ENCODE data around the gene ARPC2. TPM values are rescaled to one million over a fixed set of nuclear protein-coding genes. Genes with fewer than 3 reads are reported as not detected.

The ARPC2 gene
- total RNA-seq, 1 experiment from 2014 or later: 374 TPM

DNA sequence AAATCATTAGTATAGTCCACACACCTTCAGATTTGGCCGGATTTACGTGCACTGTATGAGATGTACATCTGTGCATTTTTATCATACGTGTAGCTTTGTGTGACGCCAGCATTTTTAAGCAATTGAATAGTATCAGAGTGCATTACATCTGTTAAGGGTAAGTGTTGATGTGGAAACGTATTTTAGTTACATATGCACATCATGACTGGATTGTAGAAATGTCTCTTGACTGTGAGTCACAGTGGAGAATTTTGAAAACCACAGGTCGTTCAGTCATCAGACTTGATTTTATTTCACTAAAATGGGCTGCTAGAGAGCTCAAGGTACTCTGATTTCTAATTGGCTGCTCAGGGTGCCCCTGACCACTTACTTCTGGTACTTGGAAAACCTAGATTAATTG, 38.5 kb downstream of the ARPC2 start:
- no peak for DNase-seq
- Mint-ChIP-seq H3K27ac (ENCODE audit: unreplicated experiment) (no peak overlapping the region), H3K27me3 (ENCODE audit: unreplicated experiment) (no peaks in the 10 kb centered on the region), H3K9me3 (ENCODE audit: low read depth, unreplicated experiment) (no peaks in the 10 kb centered on the region), H3K4me1 (ENCODE audit: low read depth, unreplicated experiment) (peaks cover 7% of the 10 kb centered on the region), H3K36me3 (ENCODE audit: insufficient read depth, unreplicated experiment) (peaks cover 86% of the 10 kb centered on the region), H3K4me3 (ENCODE audit: low read depth, unreplicated experiment) (no peak overlapping the region)
- BruUV-seq (replicated peaks): no TSS peak
- intact Hi-C loops (cut with micrococcal nuclease; ENCODE audit: unreplicated experiment): no loop called here
- CTCF ChIA-PET: no interaction called here
- TF ChIP-seq, protein P1, sequence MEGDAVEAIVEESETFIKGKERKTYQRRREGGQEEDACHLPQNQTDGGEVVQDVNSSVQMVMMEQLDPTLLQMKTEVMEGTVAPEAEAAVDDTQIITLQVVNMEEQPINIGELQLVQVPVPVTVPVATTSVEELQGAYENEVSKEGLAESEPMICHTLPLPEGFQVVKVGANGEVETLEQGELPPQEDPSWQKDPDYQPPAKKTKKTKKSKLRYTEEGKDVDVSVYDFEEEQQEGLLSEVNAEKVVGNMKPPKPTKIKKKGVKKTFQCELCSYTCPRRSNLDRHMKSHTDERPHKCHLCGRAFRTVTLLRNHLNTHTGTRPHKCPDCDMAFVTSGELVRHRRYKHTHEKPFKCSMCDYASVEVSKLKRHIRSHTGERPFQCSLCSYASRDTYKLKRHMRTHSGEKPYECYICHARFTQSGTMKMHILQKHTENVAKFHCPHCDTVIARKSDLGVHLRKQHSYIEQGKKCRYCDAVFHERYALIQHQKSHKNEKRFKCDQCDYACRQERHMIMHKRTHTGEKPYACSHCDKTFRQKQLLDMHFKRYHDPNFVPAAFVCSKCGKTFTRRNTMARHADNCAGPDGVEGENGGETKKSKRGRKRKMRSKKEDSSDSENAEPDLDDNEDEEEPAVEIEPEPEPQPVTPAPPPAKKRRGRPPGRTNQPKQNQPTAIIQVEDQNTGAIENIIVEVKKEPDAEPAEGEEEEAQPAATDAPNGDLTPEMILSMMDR (IDR thresholded peaks at IDR 0.05; ENCODE audit: unreplicated experiment): no peak

GRCh38 chr2:218256612-218257350, 39.8 kb downstream of the ARPC2 start:
- Mint-ChIP-seq H3K27me3 (ENCODE audit: unreplicated experiment) (no peaks in the 10 kb centered on the region), H3K27ac (ENCODE audit: unreplicated experiment) (no peak overlapping the region), H3K4me3 (ENCODE audit: low read depth, unreplicated experiment) (no peak overlapping the region), H3K9me3 (ENCODE audit: low read depth, unreplicated experiment) (no peaks in the 10 kb centered on the region), H3K4me1 (ENCODE audit: low read depth, unreplicated experiment) (peaks cover 19% of the 10 kb centered on the region), H3K36me3 (ENCODE audit: insufficient read depth, unreplicated experiment) (peaks cover 75% of the 10 kb centered on the region)
- DNase-seq: no peak
- intact Hi-C loops (cut with micrococcal nuclease; ENCODE audit: unreplicated experiment): no loop called here
- BruUV-seq (replicated peaks): no TSS peak
- TF ChIP-seq, protein P1 (IDR thresholded peaks at IDR 0.05; ENCODE audit: unreplicated experiment): no peak
- CTCF ChIA-PET: interaction anchor here (1.1 kb wide), 1 partner anchor 100 kb away, joined by 3 read pairs; the partner anchor contains the start of gene CATIP

- Mint-ChIP-seq H3K9me3 (ENCODE audit: low read depth, unreplicated experiment) (no peaks in the 10 kb centered on the region), H3K27me3 (ENCODE audit: unreplicated experiment) (no peaks in the 10 kb centered on the region), H3K27ac (ENCODE audit: unreplicated experiment) (no peak overlapping the region), H3K4me1 (ENCODE audit: low read depth, unreplicated experiment) (peaks cover 19% of the 10 kb centered on the region), H3K4me3 (ENCODE audit: low read depth, unreplicated experiment) (no peak overlapping the region), H3K36me3 (ENCODE audit: insufficient read depth, unreplicated experiment) (peaks cover 68% of the 10 kb centered on the region)
- no TSS peak for BruUV-seq (replicated peaks)
- intact Hi-C loops (cut with micrococcal nuclease; ENCODE audit: unreplicated experiment): no loop called here
- DNase-seq: peak; percentile 25
- TF ChIP-seq, protein P1 (IDR thresholded peaks at IDR 0.05; ENCODE audit: unreplicated experiment): peak; percentile 75
- CTCF ChIA-PET: interaction anchor here (0.7 to 1.1 kb wide), 2 partner anchors 27 to 99 kb away, joined by 3 read pairs; partner anchors contain the start of gene CATIP
These were observed 40.5 kb downstream of the ARPC2 start for GRCh38 chr2:218257390-218257981.

DNA sequence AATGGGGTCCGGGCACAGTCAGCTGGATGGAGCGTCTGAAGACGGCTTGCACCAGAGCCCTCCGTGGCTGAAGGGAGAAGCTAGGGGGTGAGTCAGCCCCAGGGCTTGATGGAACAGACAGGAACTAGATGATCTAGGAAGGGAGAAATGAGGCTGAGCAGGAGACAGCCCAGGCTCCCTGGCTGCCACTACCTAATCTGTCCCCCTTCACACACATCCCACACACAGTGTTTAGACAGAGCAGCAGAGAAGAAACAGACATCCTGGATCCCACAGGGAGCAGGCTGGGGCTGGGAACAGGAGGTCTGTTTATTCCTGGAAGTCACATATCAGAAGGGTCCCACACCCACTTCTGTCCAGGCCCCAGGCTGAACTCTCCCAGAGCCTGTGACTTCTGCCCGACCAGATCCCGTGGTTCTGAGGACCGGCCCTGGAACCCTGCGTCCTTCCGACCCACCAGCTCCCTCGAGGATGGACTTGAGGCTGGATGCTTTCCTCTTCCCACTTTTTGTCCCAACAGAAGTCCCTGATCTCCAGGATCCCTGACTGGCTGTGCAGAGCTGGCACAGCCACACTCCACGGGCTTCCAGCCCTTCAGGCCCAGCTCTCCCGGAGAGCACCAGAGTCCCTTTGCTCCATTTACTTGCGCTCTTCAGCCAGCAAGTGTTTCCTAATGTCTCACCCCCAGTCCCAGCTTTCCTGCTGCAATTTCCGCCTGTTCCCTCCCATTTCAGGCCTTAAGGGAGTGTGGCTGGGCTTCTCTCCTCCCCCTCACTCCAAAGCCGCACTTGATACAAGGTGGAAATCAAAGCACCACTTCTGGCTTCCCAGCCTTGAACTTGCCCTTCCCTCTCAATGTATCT, 42.3 kb downstream of the ARPC2 start:
- intact Hi-C loops (cut with micrococcal nuclease; ENCODE audit: unreplicated experiment): no loop called here
- TF ChIP-seq, protein P1 (IDR thresholded peaks at IDR 0.05; ENCODE audit: unreplicated experiment): no peak
- H3K27ac Mint-ChIP-seq (ENCODE audit: unreplicated experiment): peak overlapping the region; percentile 5
- no TSS peak for BruUV-seq (replicated peaks)
- no peaks in the 10 kb centered on the region for H3K9me3 Mint-ChIP-seq (ENCODE audit: low read depth, unreplicated experiment)
- no peak for DNase-seq
- no peaks in the 10 kb centered on the region for H3K27me3 Mint-ChIP-seq (ENCODE audit: unreplicated experiment)
- no peak overlapping the region for H3K4me3 Mint-ChIP-seq (ENCODE audit: low read depth, unreplicated experiment)
- CTCF ChIA-PET: no interaction called here
- H3K4me1 Mint-ChIP-seq (ENCODE audit: low read depth, unreplicated experiment): peaks cover 19% of the 10 kb centered on the region
- peaks cover 66% of the 10 kb centered on the region for H3K36me3 Mint-ChIP-seq (ENCODE audit: insufficient read depth, unreplicated experiment)

All from Calu3 (cell line).